Prostate gland (tissue), 2 donors: ENCODE results near the gene JPH3. TPM values are rescaled to one million over a fixed set of nuclear protein-coding genes. Genes with fewer than 3 reads are reported as not detected.

Source experiments
- DNase-seq: peaks from one replicate; pipeline ENCODE4 v3.0.0-alpha.2; 2019; ENCODE audit warnings: low spot score
- H3K27ac ChIP-seq, 2 donors: fragments of 200-600 bp; sonication (generic); 2 replicates each; pipeline ENCODE4 v1.5.1; 2017 to 2019
- H3K27me3 ChIP-seq: fragments of 200-600 bp; sonication (generic); replicated peaks from 2 replicates; pipeline ENCODE4 v1.5.1; 2019; ENCODE audit not compliant: insufficient read depth
- H3K36me3 ChIP-seq, 2 donors: fragments of 200-600 bp; sonication (generic); 1 replicate in 1 of 2; 2 replicates in 1 of 2; pipeline versions ENCODE4 v1.5.1 to v1.8.1; 2017 to 2019
- H3K4me1 ChIP-seq: fragments of 200-600 bp; sonication (generic); replicated peaks from 2 replicates; pipeline ENCODE4 v1.5.1; 2019
- H3K4me3 ChIP-seq, 2 donors: fragments of 200-600 bp; sonication (generic); 2 replicates each; pipeline ENCODE4 v1.5.1; 2017 to 2019
- H3K9me3 ChIP-seq: fragments of 200-600 bp; sonication (generic); 2 replicates; pipeline ENCODE4 v1.5.1; 2017
- POLR2A ChIP-seq: fragments of 450-650 bp; IDR thresholded peaks from one replicate; pipeline ENCODE4 v1.6.1; 2016; ENCODE audit warnings: antibody characterized with exemption, mild to moderate bottlenecking
- POLR2AphosphoS5 ChIP-seq: sonication (generic); formaldehyde crosslinking; IDR thresholded peaks from one replicate; pipeline ENCODE4 v1.6.1; 2017; ENCODE audit warnings: antibody characterized with exemption
- WGBS: methylation state at CpG from one replicate; pipeline ENCODE4 v1.1.5; 2018; 5-methylcytosine and 5-hydroxymethylcytosine counted together
- intact Hi-C: fragments of 100-400 bp; cut with DNase I; formaldehyde crosslinking; loops from one replicate; pipeline ENCODE4 v1.14.2; 2022
- total RNA-seq, 2 donors: library from RNA; depleted of rRNA; stranded (reverse); fragments of >200 nt; gene quantifications; one replicate each; pipeline ENCODE4 v1.1.0, GENCODE V29; 2016
- TF ChIP-seq, protein P1 (sequence below), 4 experiments: fragments of 200-600 bp in 2 of 4; fragments of 450-650 bp in 2 of 4; sonication (generic) in 2 of 4; IDR thresholded peaks; 1 replicate in 3 of 4; 2 replicates in 1 of 4; pipeline ENCODE4 v1.5.1; 2016 to 2019; ENCODE audit warnings: antibody characterized with exemption in 4 of 4, mild to moderate bottlenecking in 2 of 4, moderate library complexity in 2 of 4

The JPH3 gene
- total RNA-seq, 2 donors from 2014 or later, result 1.0 to 6.1 TPM

DNA sequence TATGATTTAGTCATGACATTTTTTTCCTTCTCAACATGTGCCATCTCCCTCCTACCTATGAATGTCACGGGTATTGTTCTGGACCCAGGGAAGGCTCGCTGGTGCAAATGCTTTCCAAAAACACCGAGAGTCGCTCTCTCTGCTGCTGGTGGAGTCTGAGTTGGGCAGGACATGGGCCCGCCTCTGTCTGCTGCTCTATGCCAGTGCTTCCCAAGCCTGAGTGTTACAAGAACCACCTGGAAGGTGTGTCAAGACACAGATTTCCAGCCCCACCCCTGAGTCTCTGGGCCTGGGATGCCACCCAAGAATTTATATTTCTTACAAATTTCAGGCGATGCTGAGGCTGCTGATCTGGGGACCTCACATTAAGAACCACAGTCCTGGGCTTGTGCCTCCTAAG lies 9.1 kb downstream of the JPH3 start:
- Histone ChIP-seq H3K9me3 (no peaks in the 10 kb centered on the region), H3K36me3 (no peaks in the 10 kb centered on the region), H3K27me3 (peaks cover 6% of the 10 kb centered on the region), H3K27ac (no peak overlapping the region), H3K4me1 (no peaks in the 10 kb centered on the region), H3K4me3 (no peak overlapping the region)
- 89% methylated on average over 6 of the region's 6 CpGs for WGBS
- TF ChIP-seq, protein P1, sequence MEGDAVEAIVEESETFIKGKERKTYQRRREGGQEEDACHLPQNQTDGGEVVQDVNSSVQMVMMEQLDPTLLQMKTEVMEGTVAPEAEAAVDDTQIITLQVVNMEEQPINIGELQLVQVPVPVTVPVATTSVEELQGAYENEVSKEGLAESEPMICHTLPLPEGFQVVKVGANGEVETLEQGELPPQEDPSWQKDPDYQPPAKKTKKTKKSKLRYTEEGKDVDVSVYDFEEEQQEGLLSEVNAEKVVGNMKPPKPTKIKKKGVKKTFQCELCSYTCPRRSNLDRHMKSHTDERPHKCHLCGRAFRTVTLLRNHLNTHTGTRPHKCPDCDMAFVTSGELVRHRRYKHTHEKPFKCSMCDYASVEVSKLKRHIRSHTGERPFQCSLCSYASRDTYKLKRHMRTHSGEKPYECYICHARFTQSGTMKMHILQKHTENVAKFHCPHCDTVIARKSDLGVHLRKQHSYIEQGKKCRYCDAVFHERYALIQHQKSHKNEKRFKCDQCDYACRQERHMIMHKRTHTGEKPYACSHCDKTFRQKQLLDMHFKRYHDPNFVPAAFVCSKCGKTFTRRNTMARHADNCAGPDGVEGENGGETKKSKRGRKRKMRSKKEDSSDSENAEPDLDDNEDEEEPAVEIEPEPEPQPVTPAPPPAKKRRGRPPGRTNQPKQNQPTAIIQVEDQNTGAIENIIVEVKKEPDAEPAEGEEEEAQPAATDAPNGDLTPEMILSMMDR (IDR thresholded peaks at IDR 0.05), result no peak
- TF ChIP-seq POLR2A (no peak), POLR2AphosphoS5 (no peak)
- intact Hi-C loops, result no loop called here
- DNase-seq, result no peak

DNA sequence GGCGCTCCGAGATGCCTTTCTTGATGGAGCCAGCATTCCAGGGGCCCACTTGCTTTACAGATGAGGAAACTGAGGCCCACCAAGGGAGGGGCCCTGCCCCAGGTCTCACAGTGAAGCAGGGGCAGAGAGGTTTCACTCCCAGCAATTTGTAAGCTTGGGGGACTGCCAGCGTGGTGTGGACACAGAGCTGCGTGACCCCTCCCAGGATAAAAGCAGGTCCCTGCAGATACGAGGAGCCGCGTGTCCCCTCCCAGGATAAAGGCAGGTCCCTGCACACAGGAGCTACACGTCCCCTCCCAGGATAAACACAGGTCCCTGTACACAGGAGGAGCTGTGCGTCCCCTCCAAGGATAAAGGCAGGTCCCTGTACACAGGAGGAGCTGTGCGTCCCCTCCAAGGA lies 11.7 kb downstream of the JPH3 start:
- Histone ChIP-seq H3K27me3 (peaks cover 9% of the 10 kb centered on the region), H3K27ac (no peak overlapping the region)
- TF ChIP-seq POLR2A (no peak), POLR2AphosphoS5 (no peak)
- TF ChIP-seq, protein P1 (IDR thresholded peaks at IDR 0.05), result no peak

DNA sequence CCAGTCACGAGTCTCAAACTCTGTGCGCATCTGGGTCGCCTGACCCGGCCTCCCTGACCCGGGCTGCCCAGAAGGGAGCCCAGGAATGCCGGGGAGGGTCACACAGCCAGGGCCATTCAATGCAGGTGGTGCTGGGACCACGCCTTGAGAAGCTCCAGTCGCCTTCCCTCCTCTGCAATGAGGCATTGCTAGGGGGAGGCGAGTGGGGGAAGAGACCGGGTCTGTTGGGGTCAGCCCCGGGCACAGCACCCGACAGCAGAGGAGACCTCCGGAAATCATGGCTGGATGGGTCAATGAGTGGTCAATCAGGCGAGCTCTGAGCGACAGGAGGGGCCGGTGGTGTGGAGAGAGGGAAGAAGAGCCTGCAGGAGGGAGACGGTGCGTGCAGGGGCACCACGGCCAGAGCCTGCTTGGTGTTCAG lies 13.3 kb downstream of the JPH3 start:
- H3K27me3 ChIP-seq, result peaks cover 14% of the 10 kb centered on the region
- H3K36me3 ChIP-seq, result no peaks in the 10 kb centered on the region
- no peaks in the 10 kb centered on the region for H3K9me3 ChIP-seq
- 75% methylated on average over 19 of the region's 19 CpGs for WGBS
- TF ChIP-seq POLR2A (no peak), POLR2AphosphoS5 (no peak)
- TF ChIP-seq, protein P1 (IDR thresholded peaks at IDR 0.05), result no peak
- no peak overlapping the region for H3K4me3 ChIP-seq
- no peak for DNase-seq
- H3K27ac ChIP-seq, result no peak overlapping the region
- no peaks in the 10 kb centered on the region for H3K4me1 ChIP-seq
- intact Hi-C loops, result no loop called here

More for the DNA sequence above, 11.7 kb downstream of the JPH3 start:
- Histone ChIP-seq H3K9me3 (no peaks in the 10 kb centered on the region), H3K4me1 (no peaks in the 10 kb centered on the region), H3K36me3 (no peaks in the 10 kb centered on the region), H3K4me3 (no peak overlapping the region)
- 74% methylated on average over 10 of the region's 10 CpGs for WGBS
- intact Hi-C loops, result no loop called here
- DNase-seq, result no peak

DNA sequence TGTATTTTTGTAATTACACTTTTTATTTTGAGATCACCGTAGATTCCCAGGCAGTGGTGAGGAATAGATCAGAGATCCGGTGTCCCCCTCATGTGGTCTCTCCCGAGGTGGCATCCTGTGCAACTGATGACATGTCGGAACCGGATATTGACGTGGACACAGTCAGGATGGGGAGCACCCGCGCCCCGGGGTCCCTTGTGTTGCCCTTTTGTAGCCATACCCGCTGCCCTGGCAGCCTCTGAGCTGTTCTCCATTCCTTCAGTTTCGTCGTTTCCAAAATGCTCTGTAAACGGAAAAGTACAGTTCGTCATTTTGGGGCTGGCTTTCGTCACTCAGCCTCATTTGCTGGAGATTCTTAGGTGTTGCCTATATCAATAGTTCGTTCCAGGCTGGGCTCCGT lies 14.2 kb downstream of the JPH3 start:
- Histone ChIP-seq H3K4me3 (no peak overlapping the region), H3K36me3 (no peaks in the 10 kb centered on the region), H3K27ac (no peak overlapping the region), H3K27me3 (peaks cover 14% of the 10 kb centered on the region), H3K9me3 (no peaks in the 10 kb centered on the region), H3K4me1 (no peaks in the 10 kb centered on the region)
- TF ChIP-seq, protein P1 (IDR thresholded peaks at IDR 0.05), result no peak
- no peak for TF ChIP-seq POLR2AphosphoS5
- TF ChIP-seq POLR2A, result no peak
- intact Hi-C loops, result no loop called here
- 81% methylated on average over 17 of the region's 17 CpGs for WGBS
- no peak for DNase-seq

DNA sequence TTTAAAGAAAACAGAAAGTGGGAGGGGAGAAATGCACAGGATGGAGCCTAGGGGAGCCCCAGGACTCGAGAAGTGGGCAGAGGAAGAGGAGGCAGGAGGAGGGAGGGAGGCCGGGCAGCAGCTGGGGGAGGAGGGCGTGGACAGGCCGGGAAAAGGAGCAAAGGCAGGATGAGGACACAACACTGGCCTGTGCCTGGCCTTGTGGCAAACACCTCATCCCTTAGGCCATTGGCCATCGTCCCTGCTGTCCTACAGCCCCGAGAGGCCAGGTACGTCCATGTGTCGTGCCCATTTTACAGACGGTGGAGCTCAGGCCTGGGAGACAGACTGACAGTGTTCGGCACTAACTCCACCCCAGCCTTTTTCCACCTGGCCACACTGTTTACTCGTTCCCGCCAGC lies 15.9 kb downstream of the JPH3 start:
- Histone ChIP-seq H3K27ac (no peak overlapping the region), H3K27me3 (peaks cover 14% of the 10 kb centered on the region), H3K4me3 (no peak overlapping the region), H3K4me1 (no peaks in the 10 kb centered on the region), H3K9me3 (no peaks in the 10 kb centered on the region), H3K36me3 (no peaks in the 10 kb centered on the region)
- intact Hi-C loops, result no loop called here
- WGBS, result 81% methylated on average over 12 of the region's 12 CpGs
- TF ChIP-seq POLR2A, result no peak
- TF ChIP-seq, protein P1 (IDR thresholded peaks at IDR 0.05), result no peak
- no peak for DNase-seq
